ENCODE results near the gene NSF.

GRCh38 chr17:46742565-46743270, 152.2 kb downstream of the NSF start:
- TF ChIP-seq CTCF (conservative IDR thresholded peaks at IDR 0.05; ENCODE audit: low read depth, low read length) (no peak), EZH2 (IDR thresholded peaks at IDR 0.05; ENCODE audit: borderline replicate concordance, low read depth, low read length, poor library complexity, severe bottlenecking) (no peak)

Data from A673 (cell line).